B cell (primary cell): ENCODE measurements around the gene CALML5.

Experiments used
- CTCF ChIP-seq: fragments of 200-600 bp; IDR thresholded peaks from one replicate; pipeline ENCODE4 v1.8.0; 2022; ENCODE audit warnings: antibody characterized with exemption, mild to moderate bottlenecking
- EZH2 ChIP-seq: IDR thresholded peaks from 2 replicates; pipeline ENCODE4 v1.6.1; 2012; ENCODE audit warnings: borderline replicate concordance, low read depth, mild to moderate bottlenecking, moderate library complexity, low read length; ENCODE audit not compliant: insufficient read depth, poor library complexity, severe bottlenecking

GRCh38 chr10:5461914-5462840, 37.2 kb downstream of the CALML5 start:
- TF ChIP-seq CTCF = no peak
- TF ChIP-seq EZH2 = no peak
